Right atrium auricular region (tissue), 2 donors: ENCODE measurements around the gene SNED1. TPM values are rescaled to one million over a fixed set of nuclear protein-coding genes. Genes with fewer than 3 reads are reported as not detected.

ENCODE experiments used
- DNase-seq: peaks from one replicate; pipeline ENCODE4 v3.0.0-alpha.2; 2019; ENCODE audit warnings: low spot score
- H3K27ac ChIP-seq, 2 donors: fragments of 200-600 bp; sonication (generic); 1 replicate in 1 of 2; 2 replicates in 1 of 2; pipeline ENCODE4 v1.5.1; 2016 to 2019
- H3K27me3 ChIP-seq, 2 donors: fragments of 200-600 bp; sonication (generic); one replicate each; pipeline versions ENCODE4 v1.5.1 to v1.6.0; 2017 to 2019
- H3K36me3 ChIP-seq: fragments of 200-600 bp; sonication (generic); one replicate; pipeline ENCODE4 v1.5.1; 2016
- H3K4me1 ChIP-seq, 2 donors: fragments of 200-600 bp; sonication (generic); one replicate each; pipeline versions ENCODE4 v1.5.1 to v1.6.0; 2017 to 2019
- H3K4me3 ChIP-seq, 2 donors: fragments of 200-600 bp; sonication (generic); 1 replicate in 1 of 2; 2 replicates in 1 of 2; pipeline ENCODE4 v1.5.1; 2017 to 2019; ENCODE audit warnings: mild to moderate bottlenecking in 1 of 2, moderate library complexity in 1 of 2
- H3K9me3 ChIP-seq, 2 donors: fragments of 200-600 bp; sonication (generic); one replicate each; pipeline ENCODE4 v1.5.1; 2019
- total RNA-seq, 2 donors: library from RNA; depleted of rRNA; stranded (reverse); fragments of >200 nt; gene quantifications; one replicate each; pipeline ENCODE4 v1.1.0, GENCODE V29; 2016
- TF ChIP-seq, protein P1 (sequence below), 2 donors: fragments of 200-600 bp; sonication (generic); IDR thresholded peaks; one replicate each; pipeline ENCODE4 v1.5.1; 2019; ENCODE audit warnings: antibody characterized with exemption in 2 of 2

SNED1 gene
- total RNA-seq, 2 donors from 2014 or later = 9.9 to 16.4 TPM

- Histone ChIP-seq H3K4me1 (no peaks in the 10 kb centered on the region), H3K36me3 (no peaks in the 10 kb centered on the region), H3K27ac (no peak overlapping the region), H3K9me3 (no peaks in the 10 kb centered on the region), H3K27me3 (no peaks in the 10 kb centered on the region), H3K4me3 (no peak overlapping the region)
- TF ChIP-seq, protein P1, sequence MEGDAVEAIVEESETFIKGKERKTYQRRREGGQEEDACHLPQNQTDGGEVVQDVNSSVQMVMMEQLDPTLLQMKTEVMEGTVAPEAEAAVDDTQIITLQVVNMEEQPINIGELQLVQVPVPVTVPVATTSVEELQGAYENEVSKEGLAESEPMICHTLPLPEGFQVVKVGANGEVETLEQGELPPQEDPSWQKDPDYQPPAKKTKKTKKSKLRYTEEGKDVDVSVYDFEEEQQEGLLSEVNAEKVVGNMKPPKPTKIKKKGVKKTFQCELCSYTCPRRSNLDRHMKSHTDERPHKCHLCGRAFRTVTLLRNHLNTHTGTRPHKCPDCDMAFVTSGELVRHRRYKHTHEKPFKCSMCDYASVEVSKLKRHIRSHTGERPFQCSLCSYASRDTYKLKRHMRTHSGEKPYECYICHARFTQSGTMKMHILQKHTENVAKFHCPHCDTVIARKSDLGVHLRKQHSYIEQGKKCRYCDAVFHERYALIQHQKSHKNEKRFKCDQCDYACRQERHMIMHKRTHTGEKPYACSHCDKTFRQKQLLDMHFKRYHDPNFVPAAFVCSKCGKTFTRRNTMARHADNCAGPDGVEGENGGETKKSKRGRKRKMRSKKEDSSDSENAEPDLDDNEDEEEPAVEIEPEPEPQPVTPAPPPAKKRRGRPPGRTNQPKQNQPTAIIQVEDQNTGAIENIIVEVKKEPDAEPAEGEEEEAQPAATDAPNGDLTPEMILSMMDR (IDR thresholded peaks at IDR 0.05) = no peak
- no peak for DNase-seq
These were observed 130.9 kb downstream of the SNED1 start for GRCh38 chr2:241129086-241129871.

- Histone ChIP-seq H3K27me3 (no peaks in the 10 kb centered on the region), H3K9me3 (no peaks in the 10 kb centered on the region), H3K4me3 (no peak overlapping the region), H3K27ac (no peak overlapping the region), H3K4me1 (no peaks in the 10 kb centered on the region), H3K36me3 (no peaks in the 10 kb centered on the region)
- no peak for DNase-seq
- TF ChIP-seq, protein P1 (IDR thresholded peaks at IDR 0.05) = no peak
These were observed 131.9 kb downstream of the SNED1 start for GRCh38 chr2:241130316-241130715.

DNA sequence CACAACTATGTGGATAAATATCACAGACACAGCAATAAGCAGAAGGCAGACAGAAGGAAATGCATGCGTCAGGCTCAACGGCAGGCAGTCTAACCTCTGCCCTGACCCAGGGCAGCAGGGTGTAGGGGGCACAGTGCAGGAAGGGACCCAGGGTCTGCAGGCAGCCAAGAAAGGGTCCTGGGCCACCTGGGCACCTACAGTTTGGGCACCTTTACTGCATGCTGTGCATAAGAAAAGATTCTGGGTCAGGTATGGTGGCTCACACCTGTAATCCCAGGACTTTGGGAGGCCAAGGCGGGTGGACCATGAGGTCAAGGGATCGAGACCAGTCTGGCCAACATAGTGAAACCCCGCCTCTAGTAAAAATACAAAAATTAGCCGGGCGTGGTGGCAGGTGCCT is 133.1 kb downstream of the SNED1 start:
- no peaks in the 10 kb centered on the region for H3K36me3 ChIP-seq
- no peaks in the 10 kb centered on the region for H3K9me3 ChIP-seq
- H3K4me1 ChIP-seq = no peaks in the 10 kb centered on the region
- DNase-seq = no peak
- no peak overlapping the region for H3K4me3 ChIP-seq
- H3K27ac ChIP-seq = no peak overlapping the region
- TF ChIP-seq, protein P1 (IDR thresholded peaks at IDR 0.05) = no peak
- no peaks in the 10 kb centered on the region for H3K27me3 ChIP-seq

DNA sequence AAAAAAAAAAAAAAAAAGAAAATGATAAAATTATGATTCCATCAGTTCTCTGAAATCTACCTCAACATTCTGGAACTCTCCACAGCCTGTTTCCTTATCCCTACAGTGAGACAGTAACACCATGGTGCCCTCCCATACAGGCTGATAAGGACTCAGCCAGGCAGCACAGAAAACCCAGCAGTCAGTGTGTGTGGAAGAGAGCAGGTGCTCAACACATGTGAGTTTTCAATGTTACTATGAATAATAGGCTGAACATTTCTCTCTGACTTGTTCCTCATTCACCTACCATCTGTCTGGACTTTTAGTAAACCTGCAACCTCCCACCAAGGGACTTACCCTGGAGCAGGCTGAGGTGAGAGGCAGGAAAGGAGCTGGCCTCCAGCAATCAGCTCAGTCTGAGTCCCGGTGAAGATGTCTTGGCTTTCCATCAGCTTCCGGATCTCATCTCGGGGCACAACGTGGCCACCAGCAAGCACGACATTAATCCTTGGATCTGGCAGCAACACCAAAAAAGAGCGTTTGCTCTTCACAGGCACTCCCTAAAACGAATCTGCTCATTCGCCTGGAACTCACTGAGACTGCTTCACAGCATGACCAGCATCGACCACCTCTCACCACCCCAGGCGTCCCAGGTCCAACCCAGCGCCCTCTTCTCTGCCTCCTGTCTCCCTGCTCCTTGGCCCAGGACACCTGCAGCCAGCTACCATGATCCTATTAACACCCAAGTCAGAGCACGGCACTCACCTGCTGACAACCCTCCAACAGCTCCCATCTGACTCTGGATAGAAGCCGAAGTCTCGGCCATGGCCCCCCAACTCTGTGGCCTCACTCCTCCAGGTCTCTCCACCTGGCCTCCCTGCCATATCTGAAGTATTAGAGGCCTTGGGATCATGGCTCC is 134.4 kb downstream of the SNED1 start:
- DNase-seq = no peak
- H3K36me3 ChIP-seq = no peaks in the 10 kb centered on the region
- no peak overlapping the region for H3K27ac ChIP-seq
- TF ChIP-seq, protein P1 (IDR thresholded peaks at IDR 0.05) = no peak
- H3K9me3 ChIP-seq = no peaks in the 10 kb centered on the region
- no peaks in the 10 kb centered on the region for H3K27me3 ChIP-seq
- no peaks in the 10 kb centered on the region for H3K4me1 ChIP-seq
- H3K4me3 ChIP-seq = no peak overlapping the region

DNA sequence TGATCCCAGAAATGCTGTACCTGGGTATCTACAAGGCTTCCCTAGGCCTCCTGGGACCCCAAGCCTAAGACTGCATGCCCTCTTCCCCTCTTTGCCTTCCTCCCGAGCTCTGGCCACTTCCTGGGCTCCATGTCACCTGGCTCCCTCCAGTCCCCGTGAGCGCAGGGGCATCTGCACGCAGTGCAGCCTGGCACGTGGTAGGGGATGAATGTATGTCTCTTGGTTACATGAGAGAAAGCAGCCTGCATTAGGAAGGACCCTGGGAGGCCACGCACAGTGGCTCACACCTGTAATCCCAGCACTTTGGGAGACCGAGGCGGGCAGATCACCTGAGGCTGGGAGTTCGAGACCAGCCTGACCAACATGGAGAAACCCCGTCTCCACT is 135.0 kb downstream of the SNED1 start:
- no peaks in the 10 kb centered on the region for H3K36me3 ChIP-seq
- H3K27ac ChIP-seq = no peak overlapping the region
- TF ChIP-seq, protein P1 (IDR thresholded peaks at IDR 0.05) = no peak
- no peaks in the 10 kb centered on the region for H3K4me1 ChIP-seq
- DNase-seq = no peak
- no peaks in the 10 kb centered on the region for H3K27me3 ChIP-seq
- H3K9me3 ChIP-seq = no peaks in the 10 kb centered on the region
- no peak overlapping the region for H3K4me3 ChIP-seq
